GM21447 (cell line): ENCODE results near the gene COX10.
"Not testable (repeated sequence)": the region's sequence is repeated elsewhere in the genome, so short reads cannot be mapped to it uniquely, and the experiment has no call there.

ENCODE experiments used
- ATAC-seq: cut with Tn5 transposase; IDR thresholded peaks from one replicate; pipeline ENCODE4 v1.9.1; 2021; ENCODE audit not compliant: unreplicated experiment

The COX10 gene

DNA sequence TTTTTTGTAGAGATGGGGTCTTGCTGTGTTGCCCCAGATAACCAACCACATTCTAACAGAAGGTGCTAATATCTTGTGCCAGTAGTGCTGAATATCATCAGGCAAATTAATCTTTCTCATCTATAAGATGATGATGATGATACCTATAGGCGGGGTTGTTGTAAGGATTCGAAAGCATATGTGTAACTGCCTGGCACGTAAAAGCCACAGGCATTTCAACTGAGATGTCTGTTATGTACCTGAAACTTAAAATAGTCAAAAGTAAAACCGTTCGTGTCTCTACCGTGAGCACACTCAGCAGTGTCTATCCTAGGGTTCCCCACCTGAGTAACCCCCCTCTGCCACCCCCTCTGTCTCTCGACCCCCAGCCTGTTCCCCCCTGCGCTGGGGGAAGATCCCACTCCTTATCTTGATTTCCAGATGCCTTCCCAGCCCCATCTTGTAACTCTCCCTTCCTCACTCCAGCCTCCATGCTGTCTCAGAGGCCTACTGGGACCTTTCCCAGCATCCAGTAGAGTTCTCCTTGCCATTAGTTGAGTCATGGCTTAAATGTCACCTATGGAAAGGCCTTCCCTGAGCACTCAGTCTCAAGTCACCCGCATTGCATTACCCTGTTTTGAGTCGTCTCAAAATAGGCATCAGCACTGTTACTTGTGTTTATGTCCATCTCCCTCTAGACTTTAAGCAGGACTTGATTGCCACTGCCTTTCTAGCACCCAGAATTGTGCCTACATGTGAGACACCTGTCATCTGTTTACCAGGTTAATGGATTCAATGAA is 133.3 kb downstream of the COX10 start:
- no peak for ATAC-seq

DNA sequence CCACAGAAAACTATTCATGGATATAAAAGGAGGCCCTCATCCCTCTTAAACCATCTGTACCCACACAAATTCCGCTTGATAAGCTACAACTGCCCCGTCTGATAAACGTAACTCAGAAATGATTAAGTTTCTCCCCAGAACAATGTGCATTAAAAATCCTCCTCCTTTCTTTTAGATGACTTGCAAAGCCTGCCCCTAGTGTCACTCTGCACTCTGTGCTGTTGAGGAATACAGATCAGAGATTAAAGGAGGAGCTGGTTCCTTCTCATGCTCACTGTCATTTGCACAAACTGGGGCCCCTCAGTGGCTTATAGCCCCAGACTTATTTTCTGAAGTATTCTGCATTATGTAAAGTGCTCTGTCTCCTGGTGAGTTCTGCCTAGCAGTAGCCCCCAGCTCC is 134.1 kb downstream of the COX10 start:
- no peak for ATAC-seq

DNA sequence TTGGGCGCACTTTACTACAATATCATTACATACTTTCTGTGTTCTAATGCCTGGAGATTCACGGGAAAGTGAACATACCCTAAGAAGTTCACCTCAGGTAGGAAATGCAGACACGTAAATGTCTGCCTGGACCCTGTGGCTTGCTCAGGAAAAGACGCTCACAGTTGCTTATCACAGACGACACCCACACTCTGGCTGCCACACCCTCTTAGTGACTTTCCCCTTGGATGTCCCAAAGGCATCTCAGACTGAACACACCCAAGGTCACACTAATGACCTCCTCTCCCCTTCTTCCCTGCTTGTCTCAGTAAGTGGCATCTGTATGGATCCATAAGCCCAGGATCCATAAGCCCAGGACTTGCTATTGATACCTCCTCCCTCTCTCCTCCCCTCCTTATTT is 134.8 kb downstream of the COX10 start:
- no peak for ATAC-seq

DNA sequence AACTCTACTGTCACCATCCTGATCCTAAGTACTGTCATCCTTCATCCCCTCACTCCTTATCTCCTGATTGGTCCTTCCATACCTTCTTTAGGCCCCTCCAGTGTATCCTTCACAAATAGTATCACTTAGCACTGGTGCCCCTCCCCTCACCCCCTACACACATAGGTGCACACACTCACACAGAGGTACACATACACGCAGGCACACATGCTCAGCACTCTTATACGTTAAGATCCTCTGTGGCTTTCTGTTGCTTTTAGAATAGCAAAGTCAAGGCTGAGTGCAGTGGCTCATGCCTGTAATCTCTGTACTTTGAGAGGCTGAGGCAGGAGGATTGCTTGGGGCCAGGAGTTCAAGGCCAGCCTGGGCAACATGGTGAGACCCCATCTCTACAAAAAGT is 135.2 kb downstream of the COX10 start:
- no peak for ATAC-seq

DNA sequence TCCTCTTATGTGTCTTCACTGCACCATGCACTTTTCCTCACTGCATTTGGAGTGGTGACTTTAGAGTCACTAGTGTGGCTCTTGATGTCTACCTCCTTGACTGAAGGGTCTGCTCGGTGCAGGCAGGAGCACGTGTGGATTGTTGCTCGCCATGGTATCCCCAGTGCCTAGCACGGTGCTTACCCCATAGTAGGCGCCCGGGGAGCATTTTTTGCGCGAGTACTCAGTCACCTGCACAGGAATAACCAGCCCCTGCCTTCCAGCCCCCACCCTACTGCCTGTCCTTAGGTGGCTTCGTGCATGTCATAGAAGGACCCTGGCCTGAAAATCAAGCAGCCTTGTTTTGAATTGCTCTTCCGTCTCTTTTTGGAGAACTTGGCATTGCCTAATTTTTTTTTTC is 136.1 kb downstream of the COX10 start:
- no peak for ATAC-seq

DNA sequence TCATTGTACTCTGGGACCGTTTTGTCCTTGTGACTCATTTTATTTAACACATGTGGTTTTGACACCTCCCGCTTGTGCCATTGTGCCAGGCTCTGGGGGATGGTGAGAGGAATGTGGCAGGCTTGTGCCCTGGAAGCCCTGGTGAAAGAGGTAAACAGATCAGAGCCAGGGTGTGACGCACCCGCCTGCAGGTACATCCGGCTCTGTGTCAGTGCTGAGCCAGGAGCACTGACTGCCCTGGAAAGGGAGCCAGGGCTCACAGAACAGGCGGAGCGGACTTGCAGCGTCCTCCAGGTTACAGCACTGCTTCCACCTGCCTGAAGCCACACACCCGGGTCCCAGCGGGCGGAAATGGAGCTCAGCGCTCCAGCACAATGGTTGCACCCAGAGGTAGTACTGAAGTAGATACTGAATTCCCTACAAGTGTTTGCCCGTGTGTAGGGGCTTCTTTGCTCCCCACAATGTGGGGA is 136.7 kb downstream of the COX10 start:
- no peak for ATAC-seq

DNA sequence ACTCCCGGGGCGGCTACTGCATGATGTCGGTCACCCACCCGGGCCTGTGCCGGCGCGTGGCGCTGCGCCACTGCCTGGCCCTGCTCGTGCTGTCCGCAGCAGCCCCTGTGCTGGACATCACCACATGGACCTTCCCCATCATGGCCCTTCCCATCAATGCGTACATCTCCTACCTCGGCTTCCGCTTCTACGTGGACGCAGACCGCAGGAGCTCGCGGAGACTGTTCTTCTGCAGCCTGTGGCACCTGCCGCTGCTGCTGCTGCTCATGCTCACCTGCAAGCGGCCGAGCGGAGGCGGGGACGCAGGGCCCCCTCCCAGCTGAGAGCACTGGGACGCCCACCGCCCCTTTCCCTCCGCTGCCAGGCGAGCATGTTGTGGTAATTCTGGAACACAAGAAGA is 137.6 kb downstream of the COX10 start:
- ATAC-seq = no peak

DNA sequence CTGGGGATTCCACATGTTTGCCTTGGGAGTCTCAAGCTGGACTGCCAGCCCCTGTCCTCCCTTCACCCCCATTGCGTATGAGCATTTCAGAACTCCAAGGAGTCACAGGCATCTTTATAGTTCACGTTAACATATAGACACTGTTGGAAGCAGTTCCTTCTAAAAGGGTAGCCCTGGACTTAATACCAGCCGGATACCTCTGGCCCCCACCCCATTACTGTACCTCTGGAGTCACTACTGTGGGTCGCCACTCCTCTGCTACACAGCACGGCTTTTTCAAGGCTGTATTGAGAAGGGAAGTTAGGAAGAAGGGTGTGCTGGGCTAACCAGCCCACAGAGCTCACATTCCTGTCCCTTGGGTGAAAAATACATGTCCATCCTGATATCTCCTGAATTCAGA is 138.5 kb downstream of the COX10 start:
- no peak for ATAC-seq

DNA sequence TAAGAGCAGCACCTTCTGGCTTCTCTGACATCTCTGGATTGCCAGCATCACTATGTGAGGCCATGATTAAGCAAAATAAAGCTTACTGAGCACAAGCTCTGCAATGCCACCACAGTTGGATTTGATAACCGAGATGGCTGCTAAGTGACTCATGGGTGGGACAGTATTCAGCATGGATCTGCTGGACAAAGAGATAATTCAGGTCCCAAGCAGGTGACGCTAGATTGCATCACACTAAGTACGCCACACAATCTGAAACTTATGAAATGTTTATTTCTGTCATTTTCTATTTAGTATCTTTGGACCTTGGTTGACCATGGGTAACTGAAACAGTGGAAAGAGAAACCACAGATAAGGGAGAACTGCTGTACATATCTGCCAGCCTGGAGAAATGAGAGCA is 139.9 kb downstream of the COX10 start:
- no peak for ATAC-seq

DNA sequence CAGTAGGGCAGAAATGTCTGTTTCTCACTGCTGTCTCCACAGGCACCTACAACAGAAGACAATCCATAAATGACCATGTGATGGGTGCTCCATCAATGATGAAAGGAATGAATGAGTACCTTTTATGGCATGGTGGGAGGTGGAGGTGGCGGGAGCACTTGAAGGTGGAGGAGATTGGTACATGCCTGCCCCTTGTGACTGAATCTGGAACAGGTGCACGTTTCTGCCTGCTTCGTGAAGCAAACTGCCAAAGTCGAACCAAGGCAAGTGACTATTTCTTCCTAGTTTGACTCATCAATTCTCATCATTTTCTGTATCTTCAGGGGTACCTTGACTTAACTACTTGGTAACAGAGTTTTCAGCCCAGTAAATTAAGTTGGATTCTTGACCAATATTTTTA is 141.9 kb downstream of the COX10 start:
- no peak for ATAC-seq

DNA sequence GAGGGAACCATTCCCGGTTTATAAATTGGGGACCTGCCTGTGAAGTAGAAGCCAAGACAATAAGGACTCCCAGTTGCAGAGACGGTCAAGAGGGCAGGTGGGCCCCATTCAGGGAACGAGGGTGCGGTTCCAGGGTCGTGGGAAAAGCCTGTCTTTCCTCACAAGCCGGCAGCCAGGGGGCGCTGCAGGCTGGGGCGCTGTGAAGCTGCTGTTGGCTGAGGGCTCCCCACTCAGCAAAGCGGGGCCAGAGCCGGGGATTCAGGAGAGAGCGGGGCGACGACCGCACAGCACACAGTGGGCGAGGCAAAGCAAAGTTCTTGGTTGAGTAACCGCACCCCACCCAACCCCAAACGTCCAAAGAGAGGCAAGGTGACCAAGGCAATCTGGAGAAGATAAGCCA is 142.5 kb downstream of the COX10 start:
- no peak for ATAC-seq

DNA sequence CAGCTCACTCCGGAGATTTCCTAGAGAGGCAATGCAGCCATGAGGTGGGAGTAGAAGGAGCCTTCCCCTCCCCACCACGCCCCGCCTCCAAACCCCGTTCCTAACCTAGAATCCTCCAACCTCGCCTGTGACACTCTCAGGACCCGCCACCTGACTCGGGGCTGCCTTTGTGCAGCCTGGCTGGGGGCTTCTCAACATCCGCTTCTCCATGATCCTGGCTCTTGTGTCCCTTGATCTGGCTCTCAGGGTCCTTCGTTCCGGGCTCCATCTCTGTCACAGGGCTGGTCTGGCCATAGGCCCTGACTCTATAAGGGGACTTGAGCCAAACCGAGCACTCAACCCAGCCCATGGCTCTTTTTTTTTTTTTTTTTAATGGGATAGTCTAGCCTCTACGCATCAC is 143.1 kb downstream of the COX10 start:
- no peak for ATAC-seq

DNA sequence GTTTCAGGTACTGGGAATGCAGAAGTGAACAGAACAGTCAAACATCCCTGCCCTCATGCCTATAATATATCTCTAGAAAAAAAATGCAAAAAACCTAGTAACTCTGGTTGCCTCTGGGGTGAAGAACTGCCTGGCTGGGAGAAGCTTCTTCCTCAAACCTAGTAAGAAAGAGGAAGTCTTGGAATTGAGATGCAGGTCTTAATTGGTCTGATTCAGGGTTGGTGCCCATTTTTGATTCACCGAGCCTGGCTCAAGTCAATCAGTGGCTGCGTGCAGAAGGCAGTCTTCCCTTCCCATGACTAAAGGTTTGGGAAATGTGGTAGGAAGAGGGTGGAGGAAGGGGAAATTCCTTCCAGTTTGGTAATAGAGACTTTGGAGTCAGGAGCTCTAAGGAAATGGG is 145.0 kb downstream of the COX10 start:
- ATAC-seq = no peak

DNA sequence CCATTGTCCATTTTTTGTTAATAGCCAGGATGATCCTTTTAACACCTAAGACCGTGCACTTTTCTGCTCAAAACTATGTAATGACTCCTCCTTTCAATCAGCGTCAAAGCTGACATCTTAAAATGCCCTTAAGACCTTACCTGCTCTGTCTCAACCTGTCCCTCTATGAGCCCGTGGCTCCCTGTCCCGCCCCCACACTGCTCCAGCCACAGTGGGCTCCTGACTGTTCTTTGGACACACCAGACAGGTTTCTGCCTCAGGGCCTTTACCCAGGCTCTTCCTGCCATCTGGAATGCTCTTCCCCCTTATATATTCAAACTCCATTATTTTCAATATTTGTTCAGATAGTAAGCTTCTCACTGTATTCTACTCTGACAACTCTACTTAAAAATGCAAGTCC is 153.3 kb downstream of the COX10 start:
- no peak for ATAC-seq

DNA sequence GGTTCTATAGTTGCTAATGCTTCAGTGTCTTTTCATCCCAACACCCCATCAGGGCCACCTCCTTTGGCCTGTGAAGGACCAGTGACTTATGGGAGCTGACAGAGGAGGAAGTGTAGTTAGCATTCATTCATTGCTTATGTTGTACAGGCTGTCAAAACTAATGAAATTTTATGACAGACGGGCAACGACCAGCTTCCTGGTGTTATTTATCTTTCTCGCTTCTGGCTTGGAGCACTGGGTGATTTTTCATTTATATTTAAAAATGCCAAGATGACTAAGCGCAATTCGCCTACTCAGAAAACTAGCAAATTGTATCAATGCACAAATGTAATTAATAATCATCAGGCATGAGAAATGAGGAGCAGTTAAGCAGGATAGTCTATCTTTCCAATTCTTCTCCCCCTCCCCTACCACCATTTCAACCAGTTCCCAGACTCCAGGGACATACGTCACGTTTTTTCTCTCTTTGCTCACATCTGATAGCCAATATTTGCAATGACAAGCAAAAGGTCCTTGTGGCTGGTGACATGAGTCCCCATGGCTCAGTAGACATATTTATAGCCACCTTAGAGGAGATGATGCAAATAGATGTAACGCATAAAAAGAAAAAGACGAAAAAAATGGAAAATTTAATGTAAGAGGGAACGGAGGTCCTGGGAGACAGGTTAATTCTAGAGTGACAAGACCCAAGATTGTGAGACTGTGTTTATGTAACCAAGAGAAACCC is 156.1 kb downstream of the COX10 start:
- ATAC-seq = no peak

DNA sequence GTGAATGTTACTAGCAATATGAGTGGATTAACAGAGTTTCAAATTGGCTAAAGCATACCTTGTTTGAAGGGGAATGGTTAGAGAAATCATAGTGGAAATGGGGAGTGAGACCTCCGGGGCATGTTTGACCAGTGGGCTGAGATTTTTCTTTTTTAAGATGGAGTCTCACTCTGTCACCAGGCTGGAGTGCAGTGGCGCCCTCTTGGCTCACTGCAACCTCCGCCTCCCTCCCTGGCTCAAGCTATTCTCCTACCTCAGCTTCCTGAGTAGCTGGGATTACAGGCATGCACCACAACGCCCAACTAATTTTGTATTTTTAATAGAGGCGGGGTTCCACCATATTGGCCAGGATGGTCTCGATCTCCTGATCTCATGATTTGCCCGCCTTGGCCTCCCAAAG is 157.7 kb downstream of the COX10 start:
- ATAC-seq = no peak

DNA sequence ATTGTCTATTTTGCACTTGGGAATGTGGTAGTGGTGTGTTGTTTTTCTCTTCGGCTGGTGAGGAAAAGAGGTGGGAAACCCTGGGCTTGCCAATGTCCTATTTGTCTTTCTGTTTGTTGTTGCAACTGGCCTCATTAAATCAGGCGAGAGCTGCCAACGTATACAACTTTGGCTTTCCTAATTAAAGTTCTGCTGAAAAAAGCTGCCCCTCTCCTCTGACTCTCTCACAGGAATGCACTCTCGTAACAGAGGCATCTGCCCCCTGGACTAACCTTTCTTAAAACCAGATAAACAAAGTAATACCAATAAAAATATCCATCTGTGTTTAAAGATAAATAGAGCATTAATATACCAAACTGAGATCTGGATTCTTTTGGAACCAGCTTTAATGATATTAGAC is 159.6 kb downstream of the COX10 start:
- no peak for ATAC-seq

DNA sequence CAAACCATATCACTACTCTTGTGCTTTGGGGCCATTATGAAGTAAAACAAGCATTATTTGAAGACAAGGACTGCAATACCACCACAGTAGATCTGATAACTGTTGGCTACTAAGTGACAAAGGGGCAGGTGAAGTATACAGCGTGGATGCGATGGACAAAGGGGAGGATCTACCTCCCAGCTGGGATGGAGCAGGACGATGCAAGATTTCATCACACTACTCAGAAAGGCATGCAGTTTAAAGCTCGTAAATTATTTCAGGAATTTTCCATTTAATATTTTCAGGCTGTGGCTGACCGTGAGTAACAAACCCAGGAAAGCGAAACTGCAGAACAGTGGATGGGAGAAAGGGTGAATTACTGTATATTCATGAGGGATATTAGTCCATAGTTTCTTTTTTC is 161.9 kb downstream of the COX10 start:
- not testable (repeated sequence) for ATAC-seq

DNA sequence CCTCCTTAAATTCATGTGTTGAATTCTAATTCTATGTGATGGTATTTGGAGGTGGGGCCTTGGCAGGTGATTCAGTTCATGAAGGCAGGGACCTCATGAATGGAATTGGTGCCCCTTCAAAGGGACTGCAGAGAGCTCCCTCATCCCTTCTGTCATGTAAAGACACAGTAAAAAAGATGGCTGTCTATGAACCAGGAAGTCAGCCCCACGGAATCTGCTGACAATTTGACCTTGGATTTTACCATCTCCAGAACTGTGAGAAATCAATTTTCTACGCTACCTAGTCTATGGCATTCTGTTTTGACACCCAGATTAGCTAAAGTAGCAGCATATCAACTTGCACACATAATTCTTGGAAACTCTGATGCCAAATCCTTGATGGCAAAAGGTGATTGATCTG is 165.7 kb downstream of the COX10 start:
- not testable (repeated sequence) for ATAC-seq

DNA sequence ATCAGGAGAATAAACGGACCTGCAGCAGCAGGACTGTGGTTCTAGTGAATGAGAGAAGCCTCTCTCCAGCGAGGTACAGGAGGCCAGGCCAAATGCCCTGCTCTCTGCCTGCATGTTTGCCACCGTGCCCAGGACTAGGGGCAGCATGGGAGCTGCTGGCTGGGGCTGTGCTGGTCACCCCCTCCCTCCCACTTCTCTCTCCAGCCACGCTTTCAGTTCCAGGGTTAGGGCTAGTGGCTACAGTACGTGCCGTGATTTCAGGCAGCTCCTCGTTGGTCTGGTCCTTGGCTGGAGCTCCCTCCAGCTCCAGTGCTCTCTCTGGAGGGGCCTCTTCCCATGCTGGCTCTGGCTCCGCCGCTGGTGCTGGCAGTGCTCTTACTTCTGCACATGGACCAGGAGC is 166.7 kb downstream of the COX10 start:
- not testable (repeated sequence) for ATAC-seq

DNA sequence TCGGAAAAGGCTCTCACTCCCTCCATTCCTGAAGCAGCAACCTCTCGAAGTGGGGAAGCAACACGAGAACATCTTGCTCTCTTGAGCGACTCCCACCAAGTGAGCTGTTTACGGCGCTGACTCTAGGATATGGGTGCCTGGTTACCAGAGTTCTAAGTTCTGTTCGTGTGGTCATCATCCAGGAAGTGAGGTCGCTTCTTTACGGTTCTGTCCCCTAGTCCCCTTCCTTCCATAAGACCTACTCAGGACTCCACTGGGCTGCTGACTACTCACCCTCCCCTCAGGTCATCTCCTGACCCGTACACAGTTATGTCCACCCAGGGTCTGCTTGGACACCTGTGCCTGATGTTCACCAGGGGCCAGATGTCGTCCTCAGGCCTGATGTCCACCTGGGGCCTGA is 167.5 kb downstream of the COX10 start, which contains the start of gene CDRT15:
Gene CDRT15 (minus strand): TSS at position 101 of the 400 bp plus-strand sequence. CDS start 29 bp downstream, at position 72.
- ATAC-seq = not testable (repeated sequence)

DNA sequence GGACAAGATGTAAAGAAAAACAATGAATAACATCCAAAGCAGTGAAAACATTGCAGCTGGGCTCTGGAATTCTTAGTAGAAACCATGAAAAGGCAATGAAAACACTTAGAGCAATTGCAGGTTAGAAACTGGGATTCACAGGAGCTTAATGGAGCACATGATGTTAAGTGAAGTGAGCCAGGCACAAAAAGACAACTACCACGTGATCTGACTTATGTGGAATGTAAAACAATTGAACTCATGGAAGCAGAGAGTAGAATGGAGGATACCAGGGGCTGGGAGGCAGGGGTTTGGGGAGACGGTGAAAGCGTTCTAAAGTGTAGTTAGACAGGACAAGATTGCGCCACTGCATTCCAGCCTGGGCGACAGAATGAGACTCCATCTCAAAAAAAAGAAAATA is 170.0 kb downstream of the COX10 start:
- ATAC-seq = not testable (repeated sequence)
